SU-DHL-6 (cell line): ENCODE results near the gene ZNF560.

ENCODE experiments used
- EZH2phosphoT487 ChIP-seq: fragments of 200-600 bp; sonication (generic), shearing (Covaris generic); conservative IDR thresholded peaks from 2 replicates; pipeline ENCODE4 v1.6.1; 2018; ENCODE audit warnings: mild to moderate bottlenecking, antibody characterized with exemption, low read length, moderate library complexity, mixed read lengths
- TF ChIP-seq, protein P1 (sequence below): fragments of 200-600 bp; sonication (generic); IDR thresholded peaks from one replicate; pipeline ENCODE4 v1.5.1; 2017; ENCODE audit warnings: antibody characterized with exemption, mild to moderate bottlenecking, low read length, moderate library complexity; ENCODE audit not compliant: insufficient read depth, poor library complexity, severe bottlenecking

DNA sequence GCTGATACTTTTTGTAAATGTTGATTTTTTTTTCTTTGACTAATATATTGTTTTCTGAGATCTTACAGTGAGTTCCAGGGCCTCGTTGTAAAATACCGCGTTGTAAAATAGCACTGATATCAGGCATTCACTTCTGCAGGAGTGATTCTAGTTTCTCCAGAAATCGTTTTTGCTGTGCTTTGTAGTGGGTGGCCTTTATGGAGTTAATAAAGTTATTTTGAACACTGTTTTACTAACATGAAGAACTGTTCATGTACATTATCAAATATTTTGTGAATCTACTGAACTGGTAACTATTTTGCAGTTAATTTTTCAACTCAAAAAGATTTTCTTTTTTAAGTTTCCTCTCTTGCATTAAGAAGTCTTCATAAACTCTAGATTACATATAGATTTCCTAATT, 62.1 kb downstream of the ZNF560 start:
- TF ChIP-seq, protein P1, sequence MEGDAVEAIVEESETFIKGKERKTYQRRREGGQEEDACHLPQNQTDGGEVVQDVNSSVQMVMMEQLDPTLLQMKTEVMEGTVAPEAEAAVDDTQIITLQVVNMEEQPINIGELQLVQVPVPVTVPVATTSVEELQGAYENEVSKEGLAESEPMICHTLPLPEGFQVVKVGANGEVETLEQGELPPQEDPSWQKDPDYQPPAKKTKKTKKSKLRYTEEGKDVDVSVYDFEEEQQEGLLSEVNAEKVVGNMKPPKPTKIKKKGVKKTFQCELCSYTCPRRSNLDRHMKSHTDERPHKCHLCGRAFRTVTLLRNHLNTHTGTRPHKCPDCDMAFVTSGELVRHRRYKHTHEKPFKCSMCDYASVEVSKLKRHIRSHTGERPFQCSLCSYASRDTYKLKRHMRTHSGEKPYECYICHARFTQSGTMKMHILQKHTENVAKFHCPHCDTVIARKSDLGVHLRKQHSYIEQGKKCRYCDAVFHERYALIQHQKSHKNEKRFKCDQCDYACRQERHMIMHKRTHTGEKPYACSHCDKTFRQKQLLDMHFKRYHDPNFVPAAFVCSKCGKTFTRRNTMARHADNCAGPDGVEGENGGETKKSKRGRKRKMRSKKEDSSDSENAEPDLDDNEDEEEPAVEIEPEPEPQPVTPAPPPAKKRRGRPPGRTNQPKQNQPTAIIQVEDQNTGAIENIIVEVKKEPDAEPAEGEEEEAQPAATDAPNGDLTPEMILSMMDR, result no peak
- no peak for TF ChIP-seq EZH2phosphoT487
